ENCODE results near the gene TRIM32. TPM values are rescaled to one million over a fixed set of nuclear protein-coding genes. Genes with fewer than 3 reads are reported as not detected.

The TRIM32 gene, protein sequence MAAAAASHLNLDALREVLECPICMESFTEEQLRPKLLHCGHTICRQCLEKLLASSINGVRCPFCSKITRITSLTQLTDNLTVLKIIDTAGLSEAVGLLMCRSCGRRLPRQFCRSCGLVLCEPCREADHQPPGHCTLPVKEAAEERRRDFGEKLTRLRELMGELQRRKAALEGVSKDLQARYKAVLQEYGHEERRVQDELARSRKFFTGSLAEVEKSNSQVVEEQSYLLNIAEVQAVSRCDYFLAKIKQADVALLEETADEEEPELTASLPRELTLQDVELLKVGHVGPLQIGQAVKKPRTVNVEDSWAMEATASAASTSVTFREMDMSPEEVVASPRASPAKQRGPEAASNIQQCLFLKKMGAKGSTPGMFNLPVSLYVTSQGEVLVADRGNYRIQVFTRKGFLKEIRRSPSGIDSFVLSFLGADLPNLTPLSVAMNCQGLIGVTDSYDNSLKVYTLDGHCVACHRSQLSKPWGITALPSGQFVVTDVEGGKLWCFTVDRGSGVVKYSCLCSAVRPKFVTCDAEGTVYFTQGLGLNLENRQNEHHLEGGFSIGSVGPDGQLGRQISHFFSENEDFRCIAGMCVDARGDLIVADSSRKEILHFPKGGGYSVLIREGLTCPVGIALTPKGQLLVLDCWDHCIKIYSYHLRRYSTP
- 12.3 TPM for total RNA-seq

DNA sequence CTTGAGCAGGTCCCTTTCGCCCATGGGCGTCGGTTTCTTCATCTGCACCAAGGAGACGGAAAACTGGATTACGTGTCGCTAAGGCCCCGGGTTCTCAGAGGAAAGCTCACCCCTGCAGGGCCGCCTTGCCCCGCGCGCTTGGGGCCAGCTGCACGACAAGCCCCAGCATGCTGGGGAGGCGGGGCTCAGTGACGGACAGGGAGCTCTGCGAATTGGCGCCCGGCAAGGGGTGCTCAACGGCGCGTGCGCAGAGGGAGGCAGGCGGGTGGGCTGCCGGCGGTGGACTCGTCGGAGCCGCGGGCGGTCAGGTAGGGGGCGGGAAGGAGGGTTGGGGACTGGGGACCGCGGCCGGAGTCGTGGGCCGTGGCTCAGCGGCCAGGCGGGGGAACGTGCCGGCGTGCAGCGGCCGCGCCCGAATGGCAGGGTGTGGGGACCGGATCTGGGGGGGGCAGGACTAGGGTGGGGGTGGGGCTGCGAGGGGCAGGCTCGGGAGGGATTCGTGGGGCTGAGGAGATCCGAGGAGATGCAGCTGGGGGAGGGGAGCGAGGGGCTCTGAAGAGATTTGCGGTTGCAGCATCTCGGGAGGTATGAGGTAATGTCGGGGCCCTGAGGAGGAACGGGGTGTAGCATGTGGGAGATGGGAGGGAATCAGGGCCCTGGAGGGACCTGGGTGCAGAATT lies at the start of gene TRIM32:
Gene TRIM32 (plus strand): TSS at position 232 of the 680 bp plus-strand sequence. CDS start 10,438 bp downstream, outside the sequence.
- DNase-seq, result peak; percentile 61

DNA sequence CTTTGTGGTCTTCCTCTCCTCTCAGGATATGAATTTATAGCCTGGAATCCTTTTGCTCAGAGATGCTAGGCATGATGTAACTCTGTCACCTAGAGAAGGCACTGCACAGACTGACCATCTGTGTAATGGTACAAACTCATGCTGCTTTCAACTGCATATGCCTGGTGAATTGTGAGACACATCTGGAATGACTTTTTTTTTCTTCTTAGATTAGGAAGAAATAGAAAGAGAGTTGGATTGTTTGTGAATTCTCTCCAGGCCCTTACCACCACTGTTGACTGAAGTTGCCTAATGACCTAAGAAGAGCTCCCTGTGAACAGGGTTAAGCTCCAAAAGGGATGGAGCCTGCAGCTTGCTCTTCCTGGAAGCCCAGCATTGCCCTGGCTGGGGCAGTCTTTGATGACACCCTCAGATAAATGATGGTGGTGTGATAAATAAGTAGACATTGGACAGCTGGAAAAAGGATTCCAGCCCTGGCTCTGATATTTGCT lies 47.8 kb upstream of the TRIM32 start:
- no peak for DNase-seq

DNA sequence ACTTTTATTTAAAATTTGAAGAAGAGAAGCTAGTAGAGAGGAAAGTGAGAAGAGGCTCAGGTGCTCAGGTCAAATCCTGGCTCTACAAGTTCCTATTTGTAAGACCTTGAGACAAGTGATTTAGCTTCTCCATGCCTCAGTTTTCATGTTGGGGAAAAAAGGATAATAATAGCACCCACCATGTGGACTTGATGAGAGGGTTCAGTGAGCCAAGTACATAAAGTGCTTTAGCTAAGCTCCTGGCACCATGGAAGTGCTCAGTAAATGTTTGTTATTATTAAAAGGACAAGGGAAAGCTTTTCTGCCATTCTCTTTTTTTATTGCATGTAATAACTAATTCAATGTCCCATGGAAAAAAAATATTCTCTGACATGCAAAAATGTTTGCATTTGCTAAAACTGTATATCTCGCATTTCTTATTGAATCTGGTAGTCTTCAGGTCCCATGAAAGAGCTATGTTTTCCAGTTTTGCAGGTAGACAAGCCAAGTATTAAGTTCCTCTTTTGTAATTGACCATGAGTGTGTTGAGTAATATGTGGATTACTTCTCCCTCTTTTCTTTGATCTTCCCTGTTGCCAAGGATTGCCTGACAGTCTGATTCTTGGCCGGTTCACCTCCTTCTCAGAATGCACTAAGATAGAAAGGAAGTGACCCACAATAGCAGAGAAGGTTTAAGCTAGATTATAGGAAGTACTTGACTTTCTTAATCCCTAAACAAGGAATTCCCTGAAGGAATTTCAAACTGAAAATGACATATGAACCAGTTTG lies 45.6 kb upstream of the TRIM32 start:
- DNase-seq, result no peak

DNA sequence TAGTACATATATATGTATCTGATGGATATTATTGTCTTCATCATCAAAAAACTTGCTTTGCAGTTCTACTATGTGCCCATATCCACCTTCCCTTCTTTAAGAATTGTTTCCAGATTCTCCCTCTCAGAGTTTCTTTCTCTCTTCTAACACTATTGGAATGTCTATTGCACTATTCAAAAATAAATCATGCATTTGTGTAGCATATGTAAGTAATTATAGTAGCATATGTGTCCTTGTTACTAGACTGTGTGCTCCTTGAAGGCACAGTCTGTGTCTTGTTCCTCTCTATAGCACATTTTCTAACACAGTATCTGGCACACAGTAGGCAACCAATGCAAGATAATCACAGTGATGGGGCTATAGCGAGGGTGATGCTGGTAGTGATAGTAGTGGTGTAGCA lies 43.4 kb upstream of the TRIM32 start:
- DNase-seq, result peak; percentile 86

DNA sequence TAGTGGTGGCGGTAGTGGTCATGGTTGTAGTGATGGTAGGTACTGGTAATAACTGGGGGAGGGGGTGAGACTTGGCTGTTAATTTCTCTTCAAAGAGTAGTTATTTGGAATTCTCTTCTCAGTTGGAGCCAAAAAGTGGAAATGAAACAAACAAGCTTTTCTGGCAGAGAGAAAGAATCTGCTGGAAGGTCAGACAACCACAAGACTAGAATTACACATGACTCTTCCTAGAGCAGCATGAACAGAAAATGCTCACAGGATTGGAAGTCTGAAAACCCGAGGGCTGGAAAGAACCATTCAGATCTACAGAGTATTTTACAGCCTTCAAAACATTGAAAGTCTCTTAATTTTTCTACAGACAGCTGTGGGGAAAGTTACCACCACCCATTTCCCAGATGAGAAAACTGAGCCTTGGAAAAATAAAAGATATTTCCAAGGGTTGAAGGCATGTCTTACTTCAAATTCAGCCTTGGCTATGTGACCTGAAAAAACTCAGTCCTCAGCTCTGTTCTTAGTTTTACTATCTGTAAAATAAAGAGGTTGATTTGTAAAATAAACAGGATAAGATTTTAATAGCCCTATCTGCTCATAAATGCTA lies 42.9 kb upstream of the TRIM32 start:
- peak; percentile 85 for DNase-seq

DNA sequence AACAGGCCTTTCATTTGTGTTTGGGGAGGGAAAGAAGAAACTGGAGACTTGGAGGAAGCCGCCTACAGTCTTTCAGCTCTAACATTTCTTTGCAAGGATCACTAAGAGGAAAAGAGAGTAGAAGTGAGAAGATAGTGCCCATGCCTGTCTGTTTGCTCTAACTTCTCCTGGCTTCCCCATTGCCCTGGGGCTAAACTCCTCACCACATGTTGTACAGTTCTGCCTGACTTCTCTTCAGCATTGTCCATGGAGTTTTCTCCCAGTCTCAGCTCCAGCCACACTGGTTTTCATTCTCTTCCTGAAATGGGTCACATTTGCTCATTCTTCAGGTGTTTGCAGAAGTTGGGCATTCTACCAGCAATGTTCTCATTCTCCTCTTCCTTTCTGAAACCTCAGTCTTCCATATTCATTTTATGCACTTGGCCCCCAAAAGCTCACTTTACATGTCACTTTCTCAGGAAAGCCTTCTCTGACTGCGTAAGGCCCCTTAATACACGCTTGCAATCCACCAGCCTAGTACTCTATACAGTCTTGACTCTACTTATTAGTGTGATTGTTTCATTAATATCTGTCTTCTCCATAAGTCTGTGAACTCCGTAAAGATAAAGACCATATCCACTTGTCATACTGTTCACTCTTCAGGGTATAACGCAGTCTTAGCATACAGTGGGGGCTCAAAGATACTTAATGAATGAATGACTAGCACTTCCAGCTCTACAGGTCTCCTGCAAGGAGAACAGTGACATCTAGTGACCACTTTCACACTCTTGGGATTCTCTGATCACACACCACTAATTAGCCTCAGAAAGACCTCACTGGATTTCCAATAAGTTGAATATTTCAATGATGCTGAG lies 40.2 kb upstream of the TRIM32 start:
- peak; percentile 45 for DNase-seq

DNA sequence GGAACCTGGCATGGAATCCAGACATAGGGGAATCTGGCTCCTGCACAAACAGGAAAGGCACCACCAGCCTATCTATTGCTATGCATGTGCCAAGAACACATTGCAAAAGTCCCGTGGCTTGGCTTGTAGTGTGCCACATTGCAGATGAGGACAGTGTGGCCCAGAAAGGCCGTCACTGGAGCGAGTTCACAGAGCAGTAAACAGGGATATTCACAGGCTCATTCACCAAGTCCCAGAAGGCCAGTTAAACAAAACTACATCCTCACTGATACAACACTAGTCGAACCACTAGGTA lies 39.6 kb upstream of the TRIM32 start:
- no peak for DNase-seq

DNA sequence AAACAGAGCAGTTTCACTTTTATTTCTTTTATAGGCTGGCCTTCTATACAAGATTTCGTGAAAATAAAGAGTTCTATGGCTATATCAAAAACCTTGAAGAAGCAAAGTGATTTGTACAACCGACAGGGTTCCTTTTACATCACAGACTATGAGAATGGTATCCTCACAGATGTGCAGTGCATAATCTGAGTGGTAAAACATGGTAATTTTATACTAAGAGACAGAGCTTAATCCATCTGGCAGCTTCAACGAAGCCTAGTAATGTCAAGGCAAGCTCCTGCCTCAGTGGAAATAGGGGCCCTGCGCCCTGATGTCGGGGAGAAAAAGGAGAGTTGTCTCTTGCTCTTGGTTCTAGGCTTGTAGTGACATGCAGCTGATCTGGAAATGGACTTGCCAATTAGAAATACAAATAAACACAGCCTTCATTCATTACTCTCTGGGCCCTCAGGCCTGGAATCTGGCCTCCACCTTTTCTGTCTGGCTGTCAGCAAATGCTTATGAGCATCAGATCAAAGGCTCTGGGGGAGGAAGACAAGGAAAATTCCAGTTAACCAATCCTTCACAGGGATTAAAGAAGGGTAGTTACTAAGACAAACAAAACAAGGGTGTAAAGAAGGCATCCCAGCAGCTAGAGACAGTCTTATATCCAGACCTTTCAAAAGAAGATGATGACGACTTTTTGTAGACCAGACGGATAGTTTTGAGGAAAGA lies 33.6 kb upstream of the TRIM32 start:
- no peak for DNase-seq

DNA sequence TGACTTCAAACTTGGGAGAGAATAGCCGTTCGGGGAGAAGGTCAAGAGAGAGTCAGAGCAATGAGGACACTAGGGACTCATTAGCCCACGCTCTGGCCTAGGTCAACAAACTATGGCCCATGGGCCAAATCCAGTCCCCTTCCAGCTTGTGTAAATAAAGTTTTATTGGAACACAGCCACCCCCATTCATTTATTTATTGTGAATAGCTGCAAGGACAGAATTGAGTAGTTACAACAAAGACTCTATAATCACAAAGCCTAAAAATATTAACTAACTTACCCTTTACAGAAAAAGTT lies 33.1 kb upstream of the TRIM32 start:
- DNase-seq, result no peak

DNA sequence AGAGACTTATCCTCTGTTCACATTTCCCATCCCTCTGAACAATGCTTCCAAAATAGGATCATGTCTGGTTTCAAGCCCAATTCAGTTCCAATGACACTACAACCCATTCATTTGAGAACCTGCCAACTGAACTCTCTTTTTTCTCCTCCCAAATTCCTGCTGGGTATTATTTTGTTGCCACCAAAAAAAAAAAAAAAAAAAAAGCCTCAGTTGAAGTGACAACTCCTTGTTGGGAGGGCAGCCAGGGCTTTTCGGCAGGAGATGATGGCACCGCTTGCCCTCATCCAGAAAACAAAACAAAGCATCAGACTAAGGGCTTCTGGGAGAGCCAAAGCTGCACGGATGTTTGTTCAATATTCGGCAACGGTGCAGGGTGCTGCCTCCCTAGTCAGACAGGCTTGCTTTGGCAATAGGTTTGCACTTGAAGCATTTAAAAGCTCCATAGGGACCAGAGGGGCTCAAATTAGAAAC lies 30.6 kb upstream of the TRIM32 start:
- peak; percentile 19 for DNase-seq

DNA sequence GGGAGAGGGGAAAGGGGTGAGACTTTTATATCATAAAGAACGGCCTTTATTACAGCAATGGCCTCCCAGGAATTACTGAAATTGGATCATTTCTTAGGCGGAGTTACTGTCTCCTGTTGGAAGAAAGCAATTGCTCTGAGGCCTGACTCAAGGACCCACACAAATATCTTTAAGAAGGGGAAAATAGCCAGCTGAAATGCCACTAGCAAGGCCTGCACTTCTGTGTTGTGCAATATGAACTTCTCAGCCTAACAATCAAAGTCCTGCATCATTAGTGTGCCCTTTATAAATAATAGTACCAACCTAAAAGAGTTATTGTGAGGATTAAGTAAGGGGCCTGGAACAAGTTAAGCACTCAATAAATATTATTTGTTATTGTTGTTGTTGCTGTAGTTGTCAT lies 30.1 kb upstream of the TRIM32 start:
- DNase-seq, result no peak

DNA sequence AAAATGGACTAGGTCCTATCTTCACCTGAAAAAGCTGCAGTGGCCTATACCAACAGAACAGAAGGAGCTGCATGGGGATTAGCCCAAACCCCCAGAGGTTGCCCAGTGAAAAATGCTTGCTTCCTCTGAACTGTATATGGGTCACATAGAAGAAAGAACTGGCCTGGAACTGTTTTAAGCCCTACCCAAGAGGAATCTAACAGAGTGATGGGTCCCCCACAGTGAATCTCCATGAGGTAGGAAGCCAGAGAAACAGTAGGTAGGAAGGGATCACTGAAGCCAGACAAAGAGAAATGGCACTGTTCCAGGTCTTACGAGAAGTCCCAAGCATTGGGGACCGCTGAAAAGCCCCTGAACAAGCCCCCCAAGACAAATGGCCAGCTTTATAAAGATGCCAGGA lies 28.8 kb upstream of the TRIM32 start:
- no peak for DNase-seq

DNA sequence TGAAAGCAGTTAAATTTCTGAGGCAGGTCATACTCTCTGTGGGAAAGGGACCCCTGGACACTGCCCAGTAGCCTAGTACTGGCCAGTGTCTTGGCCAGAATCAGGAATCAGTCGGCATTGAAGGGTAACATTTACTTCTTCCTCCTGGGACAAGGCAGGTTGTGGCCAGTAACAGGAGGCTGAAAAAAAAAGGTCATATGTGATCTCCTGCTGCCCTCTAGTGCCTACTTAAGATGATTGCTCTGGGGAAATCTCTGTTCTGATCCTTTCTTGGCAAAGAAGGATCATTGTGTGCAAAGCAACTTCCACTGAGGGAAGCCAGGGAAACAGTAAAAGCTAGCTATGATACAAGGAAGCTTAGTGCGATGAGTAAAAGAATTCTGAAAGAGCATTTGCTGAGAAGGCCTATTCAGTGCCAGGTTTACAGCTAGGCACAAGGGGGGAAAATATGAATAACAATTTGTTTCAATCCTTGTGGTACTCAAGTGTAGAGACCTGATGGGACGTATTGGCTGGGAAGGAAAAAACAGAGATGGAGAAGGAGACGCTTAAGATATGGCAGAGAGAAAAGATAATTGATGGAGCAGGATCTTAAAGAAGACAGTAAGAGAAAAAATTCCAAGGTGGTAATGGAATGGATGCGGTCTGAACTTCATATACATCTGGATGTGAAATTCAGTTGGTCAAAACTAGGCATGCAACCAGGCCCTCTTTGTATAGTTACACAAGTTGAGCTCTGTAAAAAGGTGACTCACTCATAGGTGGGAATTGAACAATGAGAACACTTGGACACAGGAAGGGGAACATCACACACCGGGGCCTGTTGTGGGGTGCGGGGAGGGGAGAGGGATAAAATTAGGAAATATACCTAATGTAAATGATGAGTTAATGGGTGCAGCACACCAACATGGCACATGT lies 25.8 kb upstream of the TRIM32 start:
- peak; percentile 56 for DNase-seq

DNA sequence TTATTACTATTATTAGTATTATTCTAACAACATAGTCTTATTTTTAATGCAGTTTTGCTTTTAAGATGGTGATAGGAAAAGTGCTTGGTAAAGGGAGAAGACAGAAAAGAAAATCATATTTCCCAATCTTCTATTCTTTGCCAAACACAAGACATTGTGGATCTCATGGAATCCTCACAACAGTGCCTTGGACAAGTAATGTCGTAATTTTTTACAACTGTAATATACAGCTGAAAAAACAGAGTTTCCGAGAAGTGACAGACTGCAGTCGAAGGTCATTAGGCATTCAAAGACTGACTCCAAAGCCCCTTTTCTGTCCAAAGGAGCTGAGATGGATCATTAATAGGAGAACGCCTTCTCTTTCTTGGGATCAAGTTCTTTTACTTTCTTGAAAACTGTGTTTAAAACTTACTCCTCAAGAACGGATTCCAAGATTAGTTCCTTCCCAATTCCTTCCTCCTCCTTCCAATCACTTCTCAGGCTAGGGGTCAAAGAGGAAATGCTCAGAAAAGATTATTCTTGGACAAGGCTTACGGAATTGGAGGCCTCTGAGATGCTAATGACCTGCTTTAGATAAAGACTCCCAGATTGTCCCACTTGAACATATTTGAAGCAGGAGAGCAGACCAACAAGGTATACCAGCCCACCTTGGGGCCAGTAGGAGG lies 24.3 kb upstream of the TRIM32 start:
- DNase-seq, result no peak

DNA sequence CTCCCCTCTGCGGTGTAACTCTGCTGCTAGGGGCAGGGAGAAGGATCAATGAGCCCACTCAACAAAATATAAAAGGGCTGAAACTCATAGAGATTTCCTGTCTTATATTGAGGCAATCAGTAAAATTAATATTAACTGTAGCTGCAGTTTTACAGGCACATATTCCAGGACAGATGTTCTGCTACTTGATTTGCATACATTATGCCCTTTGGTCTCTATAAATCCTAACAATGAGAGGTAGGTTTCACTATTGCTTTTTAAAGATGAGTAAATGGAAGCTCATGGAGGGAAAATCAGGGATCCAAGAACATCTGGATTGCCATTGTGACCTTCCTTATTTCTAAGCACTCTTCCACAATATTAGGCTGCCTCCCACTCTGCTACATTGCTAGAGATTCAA lies 23.5 kb upstream of the TRIM32 start:
- DNase-seq, result no peak

DNA sequence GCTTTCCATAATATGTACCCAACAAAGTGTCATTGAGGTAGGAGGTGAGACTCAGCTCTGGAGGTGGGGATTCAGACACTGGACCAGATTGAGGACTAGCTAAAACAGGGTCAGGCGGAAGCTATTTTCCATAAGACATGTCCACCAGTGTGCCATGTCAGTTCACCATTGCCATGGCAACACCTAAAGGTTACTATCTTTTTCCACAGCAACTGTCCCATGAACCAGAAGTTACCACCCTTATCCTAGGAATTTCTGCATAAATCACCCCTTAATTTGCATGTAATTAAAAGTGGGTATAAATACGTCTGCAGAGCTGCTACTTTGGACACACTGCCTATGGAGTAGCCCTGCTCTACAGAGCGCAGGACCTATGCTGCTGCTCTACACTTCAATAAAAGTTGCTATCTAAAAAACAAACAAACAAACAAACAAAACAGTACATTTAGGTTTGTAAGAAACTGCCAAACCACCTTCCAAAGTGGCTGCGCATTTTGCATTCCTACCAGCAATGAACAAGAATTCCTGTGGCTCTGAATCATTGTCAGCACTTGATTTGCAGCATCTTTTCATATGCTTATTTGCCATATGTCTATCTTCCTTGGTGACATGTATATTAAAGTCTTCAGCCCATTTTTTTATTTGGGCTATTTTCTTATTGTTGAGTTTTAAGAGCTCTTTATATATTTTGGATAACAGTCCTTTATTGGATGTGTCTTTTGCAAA lies 18.0 kb upstream of the TRIM32 start:
- DNase-seq, result no peak

DNA sequence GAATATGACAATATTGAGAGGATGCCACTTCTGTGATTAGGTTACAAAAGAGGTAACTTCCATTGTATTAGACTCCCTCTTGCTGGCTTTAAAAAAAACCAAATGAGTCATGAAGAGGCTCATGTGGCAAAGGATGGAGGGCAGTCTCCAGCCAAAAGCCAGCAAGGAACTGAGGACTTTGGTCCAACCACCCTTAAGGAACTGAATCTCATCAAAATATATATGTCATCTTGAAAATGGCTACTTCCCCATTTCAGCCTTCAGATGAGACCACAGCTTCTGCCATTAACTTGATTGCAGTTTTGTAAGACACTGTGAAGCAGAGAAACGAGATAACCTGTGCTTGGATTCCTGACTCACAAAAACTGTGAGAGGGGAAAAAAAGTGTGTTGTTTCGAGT lies 15.5 kb upstream of the TRIM32 start:
- DNase-seq, result no peak

DNA sequence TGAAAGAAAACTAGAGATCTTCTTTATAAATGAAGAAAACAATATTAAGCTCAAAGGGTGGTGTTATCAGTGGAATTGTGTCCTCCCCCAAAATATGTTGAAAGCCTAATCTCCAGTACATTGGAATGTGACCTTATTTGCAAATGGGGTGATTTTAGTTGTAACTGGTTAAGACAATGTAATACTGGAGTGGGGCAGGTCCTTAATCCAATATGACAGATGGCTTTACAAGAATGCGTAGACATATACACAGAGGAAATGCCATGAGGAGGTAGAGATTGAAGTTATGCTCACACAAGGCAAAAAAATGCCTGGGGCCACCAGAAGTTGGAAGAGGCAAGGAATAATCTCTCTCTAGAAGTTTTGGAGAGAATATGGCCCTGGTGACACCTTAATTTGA lies 13.7 kb upstream of the TRIM32 start:
- no peak for DNase-seq
